Stimulated activated CD4-positive, alpha-beta T cell treated with anti-CD3 and anti-CD28 coated beads, Interleukin-12 subunit alpha, Interleukin-12 subunit beta, amount 100 ng/mL, for 24 hours (primary cell): ENCODE measurements around the gene PRCD.
"Not testable (repeated sequence)": the region's sequence is repeated elsewhere in the genome, so short reads cannot be mapped to it uniquely, and the experiment has no call there.

Source experiments
- DNase-seq, 2 experiments: peaks; one replicate each; pipeline ENCODE4 v3.0.0-alpha.2; 2020; ENCODE audit warnings: low read depth in 2 of 2

PRCD gene

DNA sequence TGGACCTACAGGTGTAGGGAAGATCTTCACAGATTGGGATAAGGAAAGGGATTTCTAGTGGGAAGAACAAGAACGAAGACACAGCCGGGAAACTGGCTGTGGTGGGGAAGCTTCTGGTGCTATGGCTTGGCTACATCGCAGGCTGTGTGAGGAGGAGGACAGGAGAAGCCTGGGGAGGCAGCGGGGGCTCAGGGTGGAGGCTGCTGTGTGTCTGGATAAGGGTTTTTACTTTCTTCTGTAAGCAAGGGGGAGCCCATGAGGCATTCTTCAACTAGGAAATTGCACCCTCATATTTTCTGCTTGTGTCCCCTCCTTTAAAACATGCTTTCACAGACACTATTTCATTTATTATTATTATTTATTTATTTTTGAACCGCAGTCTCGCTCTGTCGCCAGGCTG lies 35.7 kb upstream of the PRCD start:
- no peak for DNase-seq

DNA sequence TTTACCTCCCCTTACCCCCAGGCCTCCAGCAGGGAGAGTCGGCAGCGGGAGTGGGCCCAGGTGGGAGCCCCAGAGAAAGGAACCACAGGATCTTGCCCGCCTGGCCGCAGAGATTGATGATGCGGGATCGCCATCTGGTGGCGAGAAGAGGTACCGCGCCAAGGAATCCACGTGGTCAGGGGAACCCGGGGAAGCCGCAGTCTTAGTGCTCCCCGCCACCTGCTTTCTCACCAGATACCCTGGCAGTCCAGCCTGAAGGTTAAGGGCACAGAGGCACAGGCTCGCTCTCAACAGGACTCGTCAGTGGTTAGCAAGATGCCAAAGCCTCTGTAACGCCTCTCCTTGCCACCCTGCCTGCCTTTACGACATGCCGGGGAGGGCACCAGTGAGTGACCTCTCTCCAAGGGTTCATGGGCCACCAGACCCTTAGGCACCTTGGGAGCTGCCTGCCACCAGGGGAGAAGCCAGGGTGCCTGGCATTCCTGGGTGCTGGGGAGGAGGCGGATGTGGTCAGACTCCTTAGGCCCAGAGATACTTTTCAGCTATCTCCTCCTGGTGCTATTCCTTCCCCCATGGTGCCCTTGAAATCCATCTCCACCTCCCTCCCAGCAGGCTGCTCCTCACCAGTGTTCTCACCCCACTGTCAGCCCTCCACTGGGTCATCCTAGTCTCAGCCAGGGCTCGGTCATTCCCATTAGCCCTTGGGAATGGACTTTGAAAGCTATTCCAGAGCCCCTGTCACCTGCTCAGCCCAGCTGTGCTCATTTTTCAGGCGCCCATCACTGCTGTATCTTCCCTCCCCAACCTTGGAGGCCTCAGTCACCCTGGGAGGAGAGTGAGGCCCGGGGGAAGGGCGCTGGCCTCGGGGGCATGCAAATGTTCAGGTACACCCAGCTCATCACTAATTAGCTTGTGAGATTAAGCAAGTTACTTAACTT lies 33.2 kb upstream of the PRCD start:
- peak; percentile 77 to 88 for DNase-seq

DNA sequence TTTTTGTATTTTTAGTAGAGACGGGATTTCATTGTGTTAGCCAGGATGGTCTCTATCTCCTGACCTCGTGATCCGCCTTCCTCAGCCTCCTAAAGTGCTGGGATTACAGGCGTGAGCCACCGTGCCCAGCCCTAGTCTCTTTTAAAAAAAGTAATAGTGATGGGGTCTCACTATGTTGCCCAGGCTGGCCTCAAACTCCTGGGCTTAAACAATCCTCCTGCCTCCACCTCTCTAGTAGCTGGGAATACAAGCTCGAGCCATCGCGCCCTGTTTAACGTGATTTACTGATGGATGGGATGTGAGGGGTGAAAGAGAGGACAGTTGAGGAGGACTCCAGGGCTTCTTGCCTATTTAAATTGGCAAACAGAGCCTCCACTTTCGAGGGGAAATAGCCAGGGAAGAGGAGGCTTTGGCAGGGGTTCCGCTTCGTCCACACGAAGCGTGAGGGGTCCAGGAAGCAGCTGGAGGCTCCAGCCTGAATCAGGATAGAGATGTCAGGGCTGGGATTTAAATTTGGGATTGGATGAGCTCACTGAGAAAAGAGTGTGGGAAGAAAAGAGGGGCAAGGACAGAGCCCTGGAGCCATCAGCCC lies 31.3 kb upstream of the PRCD start:
- not testable (repeated sequence) for DNase-seq

DNA sequence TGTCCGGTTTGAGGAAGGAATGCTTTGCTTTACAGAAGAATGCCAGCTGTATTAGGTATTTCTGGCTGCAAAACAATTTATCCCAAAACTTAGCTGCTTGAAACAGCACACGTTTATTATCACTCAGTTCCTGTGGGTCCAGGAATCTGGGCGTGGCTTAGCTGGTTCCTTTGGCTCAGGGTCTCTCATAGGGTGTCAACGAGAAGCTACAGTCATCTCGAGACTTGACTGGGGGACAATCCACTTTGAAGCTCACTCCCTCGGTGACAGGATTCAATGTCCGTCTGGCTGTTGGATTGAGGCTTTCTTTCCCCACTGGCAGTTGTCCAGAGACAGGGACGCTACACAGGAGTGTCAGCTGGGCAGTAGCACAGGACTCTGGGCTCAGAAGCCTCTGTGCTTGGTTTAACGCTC lies 29.0 kb upstream of the PRCD start:
- no peak for DNase-seq

DNA sequence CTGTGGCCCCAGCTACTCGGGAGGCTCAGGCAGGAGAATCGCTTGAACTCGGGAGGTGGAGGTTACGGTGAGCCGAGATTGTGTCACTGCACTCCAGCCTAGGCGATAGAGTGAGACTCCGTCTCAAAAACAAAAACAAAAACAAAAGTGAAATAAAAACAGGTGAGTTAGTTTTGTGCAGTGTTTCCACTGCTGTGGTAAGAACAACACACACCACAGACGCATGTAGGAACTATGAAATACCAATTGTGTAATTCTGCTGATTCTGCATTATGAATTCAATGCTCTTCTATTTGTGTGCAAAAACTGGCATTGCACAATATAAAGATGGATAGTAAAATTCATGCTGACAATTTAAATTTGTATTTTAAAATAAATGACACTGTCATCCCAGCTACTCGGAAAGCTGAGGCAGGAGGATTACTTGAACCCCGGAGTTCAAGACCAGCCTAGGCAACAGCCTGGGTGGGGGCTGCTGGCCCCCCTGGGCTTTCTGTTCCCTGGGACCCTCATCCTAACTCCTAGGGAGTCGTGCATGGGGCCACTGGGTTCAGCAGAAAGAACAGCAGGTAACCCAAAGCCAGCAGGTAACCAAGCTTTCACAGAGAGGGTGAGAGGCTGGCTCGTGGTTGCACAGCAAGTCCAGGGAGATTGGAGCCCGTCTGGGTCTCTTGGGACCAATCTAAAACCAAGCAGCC lies 28.0 kb upstream of the PRCD start:
- no peak for DNase-seq

DNA sequence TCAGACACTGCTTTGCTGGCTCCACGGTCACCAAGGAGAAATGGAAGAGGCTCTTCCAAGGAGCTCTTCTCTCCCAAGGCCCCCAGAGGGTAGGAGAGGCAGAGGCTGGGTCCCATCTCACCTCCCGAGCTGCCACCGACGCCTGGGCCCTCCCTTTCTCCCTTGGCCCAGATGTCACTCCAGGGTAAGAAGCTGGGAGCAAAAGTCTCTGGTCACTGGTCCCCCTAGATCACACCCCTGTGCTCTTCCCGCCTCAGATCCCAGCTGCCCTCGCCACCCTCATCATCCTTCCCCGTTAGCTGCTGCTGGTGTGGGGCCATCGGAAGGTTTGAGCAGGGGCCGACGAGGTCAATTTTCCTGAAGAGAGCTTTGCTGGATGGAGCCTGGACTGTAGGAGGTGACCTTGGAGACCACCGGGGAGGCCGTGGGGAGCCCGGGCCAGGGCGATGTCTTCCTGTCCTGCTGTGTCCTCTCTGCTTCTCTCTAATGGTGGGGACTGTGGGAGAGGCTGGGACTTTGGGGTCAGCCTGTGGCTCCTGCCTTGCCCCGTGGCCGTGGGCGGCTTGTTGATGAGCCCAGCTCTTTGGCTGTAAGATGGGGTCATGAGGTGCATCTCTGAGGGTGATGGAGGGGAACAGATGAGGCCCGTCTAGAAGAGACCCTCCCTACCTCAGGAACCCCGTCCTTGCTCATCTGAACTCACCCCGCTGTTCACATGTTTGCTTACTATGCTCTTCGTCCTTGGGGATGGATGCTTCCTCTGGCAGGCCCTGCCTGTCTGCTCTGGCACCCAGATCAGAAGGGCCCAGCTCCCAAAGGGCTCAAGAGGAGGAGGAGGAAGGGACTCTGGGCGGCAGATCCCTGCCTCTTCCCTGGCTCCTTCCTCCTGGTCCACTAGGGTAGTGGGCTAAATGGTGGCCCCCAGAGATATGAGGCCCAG lies 27.2 kb upstream of the PRCD start:
- no peak for DNase-seq

DNA sequence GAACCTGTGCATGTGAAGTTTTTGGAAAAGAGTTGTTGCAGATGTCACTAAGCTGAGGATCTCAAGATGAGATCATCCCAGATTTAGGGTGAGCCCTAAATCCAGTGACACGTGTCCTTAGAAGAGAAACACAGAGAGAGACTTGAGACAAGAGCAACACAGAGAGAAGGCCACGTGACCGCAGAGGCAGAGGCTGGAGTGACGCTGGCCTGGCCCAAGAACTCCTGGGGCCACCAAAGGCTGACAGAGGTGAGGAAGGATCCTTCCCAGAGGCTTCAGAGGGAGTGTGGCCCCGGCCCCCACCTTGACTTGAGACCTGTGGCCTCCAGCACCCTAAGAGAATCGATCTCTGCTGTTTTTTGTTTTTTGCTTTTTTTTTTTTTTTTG lies 26.5 kb upstream of the PRCD start:
- DNase-seq, result no peak

DNA sequence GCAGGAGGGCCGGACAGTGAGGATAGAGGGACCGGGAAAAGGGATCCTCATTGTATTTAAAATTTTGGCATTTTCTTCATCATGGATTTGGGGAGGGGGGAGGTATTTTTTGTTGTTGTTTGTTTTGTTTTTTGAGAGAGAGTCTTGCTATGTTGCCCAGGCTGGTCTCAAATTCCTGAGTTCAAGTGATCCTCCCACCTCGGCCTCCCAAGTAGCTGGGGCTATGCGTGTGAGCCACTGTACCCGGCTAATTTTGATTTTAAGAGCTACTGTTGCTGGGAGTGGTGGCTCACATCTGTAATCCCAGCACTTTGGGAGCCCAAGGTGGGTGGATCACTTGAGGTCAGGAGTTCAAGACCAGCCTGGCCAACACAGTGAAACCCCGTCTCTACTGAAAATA lies 25.5 kb upstream of the PRCD start:
- not testable (repeated sequence) for DNase-seq

DNA sequence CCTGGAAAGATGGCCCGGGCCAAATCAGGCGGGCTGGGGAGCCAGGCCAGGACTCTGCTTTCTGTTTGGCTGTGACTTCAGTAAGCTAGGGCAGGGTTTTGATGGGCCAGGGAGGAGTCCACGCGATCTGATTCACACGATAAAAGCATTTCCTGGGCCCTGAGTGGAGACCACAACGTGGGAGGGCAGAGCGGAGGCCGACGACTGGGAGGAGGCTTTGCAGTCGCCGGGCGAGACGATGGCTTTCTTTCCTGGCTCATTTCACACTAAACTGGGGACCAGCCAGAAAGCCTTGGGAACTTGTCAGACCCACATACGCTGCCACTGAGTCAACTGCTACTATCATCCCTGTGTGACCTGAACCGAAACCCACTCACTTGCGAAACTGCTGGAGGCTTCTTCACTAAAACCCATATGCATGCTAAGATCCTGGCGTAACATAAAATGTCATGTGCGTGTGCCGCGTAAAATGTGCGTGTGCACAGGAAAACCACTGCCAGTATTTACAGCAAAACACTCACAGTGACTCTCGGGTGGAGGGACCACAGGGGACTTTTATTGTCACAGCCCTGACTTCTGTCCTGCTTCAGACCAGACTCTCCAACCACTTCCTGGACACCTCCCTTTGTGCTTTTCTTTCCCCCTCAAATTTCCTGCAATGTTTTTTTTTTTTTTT lies 24.4 kb upstream of the PRCD start:
- DNase-seq, result peak; percentile 59 to 70

DNA sequence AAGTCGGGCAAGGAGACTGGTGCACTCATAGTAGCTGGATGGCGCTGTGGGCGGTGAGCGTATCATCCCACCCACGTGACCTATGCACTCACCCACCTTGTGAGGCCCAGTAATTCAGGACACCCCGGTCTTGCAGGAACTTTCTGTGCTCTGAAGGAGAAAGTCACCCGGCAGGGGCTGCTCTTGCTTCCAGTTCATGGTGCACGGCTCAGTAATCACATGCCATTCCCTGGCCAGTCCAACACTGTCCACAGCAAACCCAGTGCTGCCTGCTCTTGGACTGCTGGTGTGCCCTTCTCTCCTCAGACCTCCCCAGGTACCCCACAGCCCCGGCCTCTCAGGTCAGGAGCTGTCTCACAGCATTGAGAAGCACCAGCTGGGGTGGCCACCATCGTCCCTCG lies 22.2 kb upstream of the PRCD start:
- no peak for DNase-seq

DNA sequence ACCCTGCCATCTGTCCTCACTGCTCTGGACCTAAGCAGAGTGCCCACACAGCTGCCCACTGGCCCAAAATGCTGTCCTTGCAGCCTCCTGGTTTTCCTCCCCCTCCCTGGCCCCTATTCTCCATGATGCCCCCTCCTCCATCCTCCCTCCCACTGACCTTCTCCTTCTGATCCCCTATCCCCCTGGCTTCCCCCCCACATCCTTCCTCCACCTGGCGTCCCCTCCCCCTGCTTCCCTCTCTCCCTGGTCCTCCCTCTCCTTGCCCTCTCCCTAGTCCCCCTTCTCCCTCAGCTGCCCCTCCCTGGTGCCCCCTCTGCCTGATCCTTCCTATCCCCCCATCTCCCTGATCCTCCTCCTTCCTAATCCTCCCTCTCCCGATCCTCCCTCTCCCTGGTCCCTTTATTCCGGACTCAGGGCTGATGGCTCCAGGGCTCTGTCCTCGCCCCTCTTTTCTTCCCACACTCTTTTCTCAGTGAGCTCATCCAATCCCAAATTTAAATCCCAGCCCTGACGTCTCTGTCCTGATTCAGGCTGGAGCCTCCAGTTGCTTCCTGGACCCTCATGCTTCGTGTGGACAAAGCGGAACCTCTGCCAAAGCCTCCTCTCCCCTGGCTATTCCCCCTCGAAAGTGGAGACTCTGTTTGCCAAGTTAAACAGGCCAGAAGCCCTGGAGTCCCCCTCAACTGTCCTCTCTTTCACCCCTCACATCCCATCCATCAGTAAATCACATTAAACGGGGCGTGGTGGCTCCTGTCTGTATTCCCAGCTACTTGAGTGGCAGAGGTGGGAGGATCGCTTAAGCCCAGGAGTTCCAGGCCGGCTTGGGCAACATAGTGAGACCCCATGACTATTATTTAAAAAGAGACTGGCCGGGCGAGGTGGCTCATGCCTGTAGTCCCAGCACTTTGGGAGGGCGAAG lies 20.5 kb upstream of the PRCD start:
- DNase-seq, result no peak

DNA sequence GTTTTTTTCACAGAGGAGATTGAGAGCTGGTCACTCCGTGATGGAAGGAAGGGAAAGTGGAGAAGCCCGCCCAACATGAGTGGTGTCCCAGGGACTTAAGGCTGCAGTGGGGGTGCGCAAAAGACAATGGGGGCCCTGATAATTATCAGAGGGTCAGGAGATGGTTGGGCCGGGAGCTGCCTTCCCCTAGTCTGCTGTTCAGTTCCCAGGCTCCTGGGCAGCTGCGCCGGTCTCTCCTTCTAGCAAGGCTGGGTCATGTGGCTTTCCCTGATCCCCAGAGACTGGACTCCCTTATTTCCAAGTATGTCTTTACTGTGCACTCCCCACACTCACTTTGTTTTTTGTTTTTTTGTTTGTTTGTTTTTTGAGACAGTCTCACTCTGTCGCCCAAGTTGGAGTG lies 18.6 kb upstream of the PRCD start:
- no peak for DNase-seq

DNA sequence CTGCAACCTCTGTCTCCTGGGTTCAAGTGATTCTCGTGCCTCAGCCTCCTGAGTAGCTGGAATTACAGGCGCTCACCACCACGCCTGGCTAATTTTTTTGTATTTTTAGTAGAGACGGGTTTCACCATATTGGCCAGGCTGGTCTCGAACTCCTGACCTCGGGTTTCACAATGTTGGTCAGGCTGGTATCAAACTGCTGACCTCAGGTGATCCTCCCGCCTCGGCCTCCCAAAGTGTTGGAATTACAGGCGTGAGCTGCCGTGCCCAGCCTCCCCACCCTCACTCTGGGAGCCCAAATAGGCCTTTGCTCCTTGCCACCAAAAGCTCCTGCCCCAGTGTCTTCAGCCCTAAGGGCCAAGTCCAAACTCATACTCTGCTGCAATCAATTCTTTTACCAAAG lies 18.2 kb upstream of the PRCD start:
- DNase-seq, result not testable (repeated sequence)

DNA sequence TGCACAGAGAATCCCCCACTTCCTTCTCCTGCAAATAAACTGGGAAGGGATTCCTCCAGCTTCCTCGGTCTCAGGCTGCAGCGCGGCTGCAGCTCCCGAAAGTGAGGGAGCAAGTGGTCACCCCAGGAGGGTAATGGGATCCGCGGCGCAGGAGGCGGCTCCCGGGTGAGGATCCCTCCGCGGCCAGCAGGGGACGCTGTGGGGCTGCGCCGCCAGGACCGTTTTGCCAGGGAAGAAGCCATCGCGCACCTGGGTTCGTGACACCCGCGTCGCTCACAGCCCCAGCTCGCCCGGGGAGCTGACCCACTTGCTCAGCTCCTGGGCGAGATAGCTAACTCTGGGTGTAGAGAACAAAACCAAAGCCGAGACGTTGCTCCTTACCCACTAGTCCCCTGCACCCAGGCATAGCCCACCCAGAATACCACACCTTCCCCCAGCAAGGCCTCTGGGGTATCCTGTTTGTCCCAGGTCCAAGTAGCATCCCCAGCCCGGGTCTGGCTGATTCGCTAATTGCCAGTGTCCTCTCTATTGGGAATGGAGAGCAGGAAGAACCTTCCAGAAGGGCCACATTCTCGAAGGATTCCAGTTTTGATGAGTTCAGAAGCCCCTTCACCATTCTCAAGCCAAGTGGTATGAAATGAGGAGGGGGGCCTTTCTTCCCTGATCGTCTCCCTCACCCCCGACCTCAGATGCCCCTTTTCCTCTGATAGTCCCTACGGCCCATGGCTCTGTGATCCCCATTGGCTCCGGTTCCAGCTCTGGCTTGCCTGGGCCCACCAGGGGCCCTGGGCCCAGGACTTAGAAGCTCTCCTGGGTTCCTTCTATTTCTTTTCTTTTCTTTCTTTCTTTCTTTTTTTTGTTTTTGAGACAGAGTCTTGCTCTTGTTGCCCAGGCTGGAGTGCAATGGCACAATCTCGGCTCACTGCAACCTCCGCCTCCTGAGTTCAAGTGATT lies 16.5 kb upstream of the PRCD start:
- DNase-seq, result peak; percentile 59 to 74

DNA sequence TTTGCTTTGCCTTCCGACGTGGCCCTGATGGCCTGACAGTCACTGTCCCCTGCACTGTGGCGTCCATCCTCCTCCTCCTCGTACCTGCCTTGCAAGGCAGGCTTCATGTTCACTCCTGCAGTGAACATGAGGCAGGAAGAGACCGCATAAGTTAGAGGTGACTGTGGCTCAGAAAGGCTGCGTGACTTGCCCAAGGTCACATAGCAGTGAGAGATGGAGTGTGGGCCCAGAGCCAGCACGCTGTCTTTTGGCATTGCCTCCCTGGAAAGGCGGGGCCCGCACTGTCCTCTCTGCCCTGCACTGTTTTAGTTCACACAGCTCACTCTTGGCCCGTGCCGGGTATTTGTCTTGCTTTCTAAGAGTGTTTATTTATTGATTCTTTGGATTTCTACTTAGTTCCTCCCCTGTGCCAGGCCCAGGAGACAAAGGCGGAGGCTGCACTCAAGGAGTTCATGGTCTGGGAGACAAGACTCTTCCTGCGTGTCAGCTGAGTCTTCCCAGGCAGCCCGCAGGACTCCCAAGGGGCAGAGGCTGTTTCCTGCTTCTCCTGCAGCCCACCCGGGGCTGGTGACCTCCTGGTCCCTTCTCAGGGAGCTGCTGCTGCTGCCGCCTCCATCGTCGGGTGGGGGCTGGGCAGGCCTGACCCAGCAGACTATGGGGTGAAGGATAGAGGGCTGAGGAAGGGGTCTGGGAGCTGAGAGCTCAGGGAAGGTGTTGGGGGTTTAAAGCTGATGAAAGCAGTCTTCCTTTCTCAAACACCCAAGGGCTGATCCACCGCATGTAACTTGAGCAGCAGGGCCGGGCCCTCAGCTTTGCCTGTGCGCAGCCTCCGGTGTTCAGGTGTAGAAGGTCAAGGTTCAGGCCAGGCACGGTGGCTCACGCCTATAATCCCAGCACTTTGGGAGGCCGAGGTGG lies 15.0 kb upstream of the PRCD start:
- no peak for DNase-seq

DNA sequence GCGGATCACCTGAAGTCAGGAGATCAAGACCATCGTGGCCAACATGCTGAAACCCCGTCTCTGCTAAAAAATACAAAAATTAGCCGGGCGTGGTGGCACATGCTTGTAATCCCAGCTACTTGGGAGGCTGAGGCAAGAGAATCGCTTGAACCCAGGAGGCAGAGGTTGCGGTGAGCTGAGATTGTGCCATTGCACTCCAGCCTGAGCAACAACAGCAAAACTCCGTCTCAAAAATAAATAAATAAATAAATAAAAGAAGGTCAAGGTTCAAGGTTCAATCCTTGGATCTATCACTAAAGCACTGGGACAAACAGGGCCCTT lies 14.4 kb upstream of the PRCD start:
- DNase-seq, result not testable (repeated sequence)

DNA sequence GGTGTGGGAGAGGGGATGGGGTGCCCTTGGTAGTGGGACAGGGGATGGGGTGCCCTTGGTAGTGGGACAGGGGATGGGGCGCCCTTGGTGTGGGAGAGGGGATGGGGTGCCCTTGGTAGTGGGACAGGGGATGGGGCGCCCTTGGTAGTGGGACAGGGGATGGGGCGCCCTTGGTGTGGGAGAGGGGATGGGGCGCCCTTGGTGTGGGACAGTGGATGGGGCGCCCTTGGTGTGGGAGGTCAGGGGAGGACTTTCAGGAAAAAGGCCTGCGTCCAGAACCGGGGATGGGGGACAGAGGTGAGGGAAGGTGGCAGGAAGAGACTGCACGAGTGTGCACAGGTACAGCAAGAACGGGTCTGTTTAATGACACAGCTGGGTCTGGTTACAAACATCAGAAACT lies 12.8 kb upstream of the PRCD start:
- not testable (repeated sequence) for DNase-seq
